ENCODE measurements around the gene SGCD. TPM values are rescaled to one million over a fixed set of nuclear protein-coding genes. Genes with fewer than 3 reads are reported as not detected.

The SGCD gene
- total and polyA plus RNA-seq, 9 of the 15 experiments (the other 6 are each of a cell fraction or from before 2014, with no cell fraction given): not detected

DNA sequence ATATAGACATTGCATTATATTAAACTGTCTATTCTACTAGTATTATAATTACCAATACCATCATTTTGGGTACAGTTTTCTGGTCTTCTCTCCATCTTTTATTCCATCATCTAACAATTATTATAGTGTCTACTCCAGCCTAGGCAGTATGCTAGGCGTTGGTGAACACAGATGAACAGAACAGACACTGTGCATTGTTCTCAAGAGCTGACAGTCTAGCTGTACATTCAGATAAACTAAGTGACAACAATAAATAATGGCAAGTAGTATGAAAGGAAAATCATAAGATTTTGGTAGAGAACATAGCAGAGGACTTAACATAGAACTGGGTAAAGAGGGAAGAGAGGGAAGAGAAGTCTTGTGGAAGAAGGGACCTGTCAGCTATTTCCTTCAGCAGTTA lies 12.5 kb upstream of the SGCD start (continued):
- TF ChIP-seq, protein P1, sequence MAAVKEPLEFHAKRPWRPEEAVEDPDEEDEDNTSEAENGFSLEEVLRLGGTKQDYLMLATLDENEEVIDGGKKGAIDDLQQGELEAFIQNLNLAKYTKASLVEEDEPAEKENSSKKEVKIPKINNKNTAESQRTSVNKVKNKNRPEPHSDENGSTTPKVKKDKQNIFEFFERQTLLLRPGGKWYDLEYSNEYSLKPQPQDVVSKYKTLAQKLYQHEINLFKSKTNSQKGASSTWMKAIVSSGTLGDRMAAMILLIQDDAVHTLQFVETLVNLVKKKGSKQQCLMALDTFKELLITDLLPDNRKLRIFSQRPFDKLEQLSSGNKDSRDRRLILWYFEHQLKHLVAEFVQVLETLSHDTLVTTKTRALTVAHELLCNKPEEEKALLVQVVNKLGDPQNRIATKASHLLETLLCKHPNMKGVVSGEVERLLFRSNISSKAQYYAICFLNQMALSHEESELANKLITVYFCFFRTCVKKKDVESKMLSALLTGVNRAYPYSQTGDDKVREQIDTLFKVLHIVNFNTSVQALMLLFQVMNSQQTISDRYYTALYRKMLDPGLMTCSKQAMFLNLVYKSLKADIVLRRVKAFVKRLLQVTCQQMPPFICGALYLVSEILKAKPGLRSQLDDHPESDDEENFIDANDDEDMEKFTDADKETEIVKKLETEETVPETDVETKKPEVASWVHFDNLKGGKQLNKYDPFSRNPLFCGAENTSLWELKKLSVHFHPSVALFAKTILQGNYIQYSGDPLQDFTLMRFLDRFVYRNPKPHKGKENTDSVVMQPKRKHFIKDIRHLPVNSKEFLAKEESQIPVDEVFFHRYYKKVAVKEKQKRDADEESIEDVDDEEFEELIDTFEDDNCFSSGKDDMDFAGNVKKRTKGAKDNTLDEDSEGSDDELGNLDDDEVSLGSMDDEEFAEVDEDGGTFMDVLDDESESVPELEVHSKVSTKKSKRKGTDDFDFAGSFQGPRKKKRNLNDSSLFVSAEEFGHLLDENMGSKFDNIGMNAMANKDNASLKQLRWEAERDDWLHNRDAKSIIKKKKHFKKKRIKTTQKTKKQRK (IDR thresholded peaks at IDR 0.05; ENCODE audit: borderline replicate concordance, low read depth, low read length): no peak

DNA sequence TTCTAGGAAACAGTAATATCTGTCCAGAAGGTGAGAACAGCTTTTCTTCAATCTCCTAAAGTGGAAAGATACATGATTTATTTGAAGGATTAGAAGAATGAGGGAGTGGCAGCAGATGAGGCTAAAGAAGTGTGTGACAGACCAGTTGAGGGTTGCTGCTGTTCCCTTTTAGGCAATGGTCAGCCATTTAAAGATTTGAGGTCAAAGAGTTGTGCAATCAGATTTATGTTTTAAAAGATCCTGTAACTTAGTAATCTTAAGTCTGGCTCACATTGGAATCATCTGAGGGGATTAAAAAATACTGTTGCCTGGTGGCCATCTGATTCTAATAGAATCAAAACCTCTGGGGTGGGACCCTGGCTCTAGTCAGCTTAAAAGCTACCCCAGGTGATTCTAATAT lies 4.3 kb upstream of the SGCD start:
- no peak overlapping the region for H2AFZ ChIP-seq (ENCODE audit: low read depth, low read length)
- ChIA-PET POLR2A (interaction anchor here (0.7 kb wide), 1 partner anchor 37 kb away, joined by 3 read pairs; no protein-coding TSS in a partner anchor), CTCF (ENCODE audit: low intra/inter-chr PET ratio) (no interaction called here)
- no peaks in the 10 kb centered on the region for H3K36me3 ChIP-seq (ENCODE audit: control insufficient read depth, insufficient read depth, low read length)
- H3K27me3 ChIP-seq (ENCODE audit: control insufficient read depth in 2 of 2, insufficient read depth in 2 of 2, low read length in 2 of 2): no peaks in the 10 kb centered on the region
- intact Hi-C loops (cut with micrococcal nuclease): no loop called here
- ATAC-seq: no peak
- H3K4me2 ChIP-seq (ENCODE audit: insufficient read depth, low read length): no peak overlapping the region
- no peak overlapping the region for H3K27ac ChIP-seq (ENCODE audit: extremely low read depth, low read depth, low read length)
- no peak overlapping the region for H3K9ac ChIP-seq (ENCODE audit: insufficient read depth in 1 of 2, low read depth in 2 of 2, low read length in 2 of 2)
- no peaks in the 10 kb centered on the region for H4K20me1 ChIP-seq (replicated peaks; ENCODE audit: control insufficient read depth, insufficient read depth, low read length)
- no TSS peak for BruUV-seq (replicated peaks)
- H3K79me2 ChIP-seq (ENCODE audit: control insufficient read depth, insufficient read depth, low read length): no peaks in the 10 kb centered on the region
- H3K4me1 ChIP-seq (replicated peaks in 1 of 2; ENCODE audit: control insufficient read depth in 2 of 2, insufficient read depth in 2 of 2, low read length in 2 of 2): no peaks in the 10 kb centered on the region
- DNase-seq (ENCODE audit: extremely low read depth in 1 of 4, low spot score in 3 of 4): no peak
- no peak overlapping the region for H3K4me3 ChIP-seq
- FAIRE-seq: no peak
- no peaks in the 10 kb centered on the region for H3K9me3 ChIP-seq (replicated peaks; ENCODE audit: control insufficient read depth, insufficient read depth, low read depth, low read length)
- in situ Hi-C loops (cut with MboI): no loop called here
- H3K9me1 ChIP-seq (ENCODE audit: control insufficient read depth, insufficient read depth, low read length): no peaks in the 10 kb centered on the region
- TF ChIP-seq SMAD1 (IDR thresholded peaks at IDR 0.05; ENCODE audit: low read depth, low read length, partially characterized antibody): no peak
- TF ChIP-seq BCL6 (CRISPR knock-in tag; IDR thresholded peaks at IDR 0.05): no peak
- no peak for TF ChIP-seq PHB (CRISPR knock-in tag; IDR thresholded peaks at IDR 0.05)
- TF ChIP-seq ZNF311 (CRISPR knock-in tag; IDR thresholded peaks at IDR 0.05): no peak
- TF ChIP-seq GABPB2 (CRISPR knock-in tag; conservative IDR thresholded peaks at IDR 0.05): no peak
- no peak for TF ChIP-seq TBL1XR1 (IDR thresholded peaks at IDR 0.05; ENCODE audit: low read length in 2 of 2)
- TF ChIP-seq ASH1L (IDR thresholded peaks at IDR 0.05; ENCODE audit: borderline replicate concordance, low read depth, partially characterized antibody): no peak
- TF ChIP-seq ZNF444 (CRISPR knock-in tag; IDR thresholded peaks at IDR 0.05): no peak
- no peak for TF ChIP-seq MAFF (IDR thresholded peaks at IDR 0.05; ENCODE audit: low read length)
- TF ChIP-seq NFYB (IDR thresholded peaks at IDR 0.05; ENCODE audit: extremely low read depth, insufficient read length): no peak
- TF ChIP-seq, protein P2, sequence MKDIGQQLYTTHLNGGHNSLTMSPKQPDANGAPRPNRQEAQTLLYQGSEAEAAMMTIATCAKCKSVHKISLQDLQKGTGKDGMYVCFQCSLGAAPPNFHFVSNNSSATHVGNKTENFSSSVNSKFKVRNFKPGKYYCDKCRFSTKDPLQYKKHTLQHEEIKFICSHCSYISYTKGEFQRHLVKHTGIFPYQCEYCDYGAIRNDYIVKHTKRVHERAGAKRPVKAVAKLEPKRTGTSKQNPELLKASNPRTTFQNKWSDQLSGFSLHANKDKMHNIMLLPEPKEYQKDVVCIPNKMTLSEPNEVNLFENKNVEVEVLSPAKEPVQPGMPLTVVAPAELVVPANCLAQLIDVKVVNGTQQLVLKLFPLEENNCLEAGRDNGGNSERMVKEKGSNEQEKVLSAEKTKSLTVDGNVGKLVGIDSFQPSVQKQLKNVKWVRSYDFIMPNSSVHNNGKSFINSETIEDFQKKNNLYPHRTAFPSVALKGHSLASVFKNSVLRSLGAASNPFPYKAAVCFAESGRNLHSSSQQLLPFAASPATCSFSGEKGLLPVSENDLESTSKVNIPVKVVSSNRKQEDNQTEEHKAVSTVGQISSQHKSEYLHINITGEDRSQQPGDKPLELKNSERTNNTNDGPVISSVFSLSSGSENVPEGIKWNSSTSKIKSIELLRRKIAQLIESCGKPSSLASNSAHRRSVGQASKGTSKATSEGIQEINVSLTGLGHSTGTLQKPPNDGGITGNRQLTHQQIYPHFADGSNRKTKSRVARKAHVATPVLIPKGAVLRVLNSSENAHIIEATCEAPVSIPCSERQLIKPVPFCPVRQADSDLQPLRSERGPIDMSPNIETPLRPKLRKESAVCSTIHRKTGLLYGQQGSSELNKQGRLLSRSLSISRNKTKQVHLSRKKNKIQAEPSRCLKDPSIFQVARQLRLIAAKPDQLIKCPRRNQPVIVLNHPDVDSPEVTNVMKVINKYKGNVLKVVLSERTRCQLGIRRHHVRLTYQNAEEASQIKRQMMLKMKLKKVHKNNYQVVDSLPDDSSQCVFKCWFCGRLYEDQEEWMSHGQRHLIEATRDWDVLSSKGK (CRISPR knock-in tag; IDR thresholded peaks at IDR 0.05): no peak
- no peak for TF ChIP-seq TCF7L2 (IDR thresholded peaks at IDR 0.05; ENCODE audit: low read depth, low read length)
